OCI-LY3 (cell line): ENCODE data around the gene CCDC54.
A peak's percentile ranks its signal among the peaks of the same experiment; 100 is the strongest.

Source experiments
- H2AFZ ChIP-seq: fragments of 200-600, 300-600 bp; shearing (Covaris generic); 2 replicates; pipeline ENCODE4 v1.6.0; 2014; ENCODE audit warnings: antibody characterized with exemption, low read depth, low read length
- H3K27ac ChIP-seq: fragments of 200-600, 300-600 bp; sonication (generic); 2 replicates; pipeline ENCODE4 v1.5.1; 2014; ENCODE audit warnings: mild to moderate bottlenecking, low read length, moderate library complexity, mixed read lengths
- H3K27me3 ChIP-seq: fragments of 200-600, 300-600 bp; sonication (generic); 2 replicates; pipeline ENCODE4 v1.6.1; 2014; ENCODE audit warnings: low read depth, low read length, mixed read lengths
- H3K36me3 ChIP-seq: fragments of 200-600, 300-600 bp; sonication (generic); replicated peaks from 2 replicates; pipeline ENCODE3; 2014; ENCODE audit warnings: low read depth, low read length, mixed read lengths
- H3K4me1 ChIP-seq: fragments of 300-600, 200-600 bp; sonication (generic); 2 replicates; pipeline ENCODE4 v1.6.1; 2014; ENCODE audit warnings: low read length, mixed read lengths
- H3K4me2 ChIP-seq: fragments of 200-600, 300-600 bp; sonication (generic); 2 replicates; pipeline ENCODE4 v1.6.1; 2014; ENCODE audit warnings: low read length, mixed read lengths
- H3K4me3 ChIP-seq: fragments of 300-600, 200-600 bp; sonication (generic); 2 replicates; pipeline ENCODE4 v1.5.1; 2014; ENCODE audit warnings: antibody characterized with exemption, mild to moderate bottlenecking, low read length, moderate library complexity
- H3K79me2 ChIP-seq: fragments of 300-600, 200-600 bp; shearing (Covaris generic); 2 replicates; pipeline ENCODE4 v1.6.1; 2014; ENCODE audit warnings: mild to moderate bottlenecking, low read length, mixed read lengths
- H3K9ac ChIP-seq: fragments of 300-600, 200-600 bp; shearing (Covaris generic); 2 replicates; pipeline ENCODE4 v1.6.0; 2014; ENCODE audit warnings: mild to moderate bottlenecking, low read length, moderate library complexity
- H3K9me3 ChIP-seq: fragments of 200-600, 300-600 bp; shearing (Covaris generic); 2 replicates; pipeline ENCODE4 v1.6.1; 2014; ENCODE audit warnings: low read length, mixed read lengths; ENCODE audit not compliant: insufficient read depth
- H4K20me1 ChIP-seq: fragments of 200-600, 300-600 bp; sonication (generic); 2 replicates; pipeline ENCODE4 v1.6.1; 2016; ENCODE audit warnings: low read length, mixed read lengths; ENCODE audit not compliant: insufficient read depth
- CTCF ChIP-seq: fragments of 200-600, 300-600 bp; sonication (generic); IDR thresholded peaks from 2 replicates; pipeline ENCODE4 v1.5.1; 2014; ENCODE audit warnings: antibody characterized with exemption, low read length, low read depth
- EZH2phosphoT487 ChIP-seq: fragments of 200-600 bp; shearing (Covaris generic); IDR thresholded peaks from 2 replicates; pipeline ENCODE4 v1.6.1; 2018; ENCODE audit warnings: antibody characterized with exemption, mixed run types, low read depth

Gene CCDC54

GRCh38 chr3:107414325-107414964 is 37.2 kb downstream of the CCDC54 start:
- Histone ChIP-seq H2AFZ (no peak overlapping the region), H3K4me2 (no peak overlapping the region), H3K4me1 (no peaks in the 10 kb centered on the region), H3K79me2 (no peaks in the 10 kb centered on the region), H4K20me1 (no peaks in the 10 kb centered on the region), H3K9me3 (peaks cover 4% of the 10 kb centered on the region), H3K9ac (no peak overlapping the region), H3K27me3 (0 out of 2 replicates have a peak, but pooled peaks cover 3% of the 10 kb centered on the region), H3K27ac (no peak overlapping the region), H3K36me3 (no peaks in the 10 kb centered on the region), H3K4me3 (no peak overlapping the region)
- no peak for TF ChIP-seq CTCF
- TF ChIP-seq EZH2phosphoT487: no peak

DNA sequence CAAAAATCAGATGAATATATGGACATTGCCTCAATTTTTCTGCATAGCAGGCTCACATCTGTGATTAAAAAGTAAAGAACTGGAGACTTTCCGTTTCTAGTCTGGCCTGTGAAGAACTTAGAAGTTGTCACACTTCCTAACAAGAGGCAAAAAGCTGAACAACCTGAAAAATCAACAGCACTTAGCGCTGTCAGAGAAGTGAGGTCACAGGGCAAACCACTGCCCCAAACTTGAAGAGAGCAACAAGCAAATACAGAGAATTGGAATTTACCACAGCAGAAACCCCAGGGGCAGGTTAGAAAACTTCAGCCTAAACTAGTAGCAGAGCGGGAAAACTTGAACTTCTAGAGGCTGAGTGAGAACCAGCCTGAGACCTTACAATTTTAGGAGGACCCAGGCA is 38.9 kb downstream of the CCDC54 start:
- Histone ChIP-seq H3K36me3 (no peaks in the 10 kb centered on the region), H3K4me2 (no peak overlapping the region), H3K9ac (no peak overlapping the region), H2AFZ (no peak overlapping the region), H4K20me1 (no peaks in the 10 kb centered on the region), H3K4me3 (no peak overlapping the region), H3K79me2 (no peaks in the 10 kb centered on the region), H3K27me3 (0 out of 2 replicates have a peak, but pooled peaks cover 7% of the 10 kb centered on the region), H3K27ac (no peak overlapping the region), H3K9me3 (no peaks in the 10 kb centered on the region), H3K4me1 (no peaks in the 10 kb centered on the region)
- TF ChIP-seq EZH2phosphoT487: no peak
- TF ChIP-seq CTCF: no peak

DNA sequence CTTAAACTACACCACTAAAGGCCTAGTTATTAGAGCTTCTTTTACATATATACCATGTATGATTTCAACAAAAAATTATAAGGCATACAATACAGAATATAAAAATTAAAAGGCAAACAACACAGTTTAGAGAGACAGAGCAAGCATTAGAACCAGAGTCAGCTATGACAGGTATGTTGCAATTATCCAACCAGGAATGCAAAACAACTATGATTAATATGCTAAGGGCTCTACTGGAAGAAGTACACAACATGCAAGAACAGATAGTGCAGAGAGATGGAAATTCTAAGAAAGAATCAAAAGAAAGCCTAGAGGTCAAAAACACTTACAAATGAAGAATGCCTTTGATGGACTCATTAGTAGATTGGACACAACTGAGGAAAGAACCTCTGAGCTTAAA is 39.6 kb downstream of the CCDC54 start:
- Histone ChIP-seq H2AFZ (no peak overlapping the region), H4K20me1 (no peaks in the 10 kb centered on the region), H3K4me3 (no peak overlapping the region), H3K9me3 (no peaks in the 10 kb centered on the region), H3K79me2 (no peaks in the 10 kb centered on the region), H3K4me2 (no peak overlapping the region), H3K4me1 (no peaks in the 10 kb centered on the region), H3K27ac (no peak overlapping the region), H3K9ac (no peak overlapping the region), H3K27me3 (0 out of 2 replicates have a peak, but pooled peaks cover 7% of the 10 kb centered on the region), H3K36me3 (no peaks in the 10 kb centered on the region)
- TF ChIP-seq CTCF: no peak

GRCh38 chr3:107421170-107421792 is 44.0 kb downstream of the CCDC54 start:
- Histone ChIP-seq H3K4me2 (peak overlapping the region; percentile 63), H3K27ac (no peak overlapping the region), H3K79me2 (no peaks in the 10 kb centered on the region), H2AFZ (no peak overlapping the region), H3K27me3 (peaks cover 11% of the 10 kb centered on the region; the same call in 1 of the 2 replicates), H3K9me3 (no peaks in the 10 kb centered on the region), H3K4me3 (peak overlapping the region; percentile 34; the same call in 1 of the 2 replicates), H4K20me1 (no peaks in the 10 kb centered on the region), H3K36me3 (no peaks in the 10 kb centered on the region), H3K4me1 (peaks cover 10% of the 10 kb centered on the region), H3K9ac (no peak overlapping the region)
- peak; percentile 80 for TF ChIP-seq CTCF
- no peak for TF ChIP-seq EZH2phosphoT487
